Measurements from ENCODE around the gene COL27A1.

DNA sequence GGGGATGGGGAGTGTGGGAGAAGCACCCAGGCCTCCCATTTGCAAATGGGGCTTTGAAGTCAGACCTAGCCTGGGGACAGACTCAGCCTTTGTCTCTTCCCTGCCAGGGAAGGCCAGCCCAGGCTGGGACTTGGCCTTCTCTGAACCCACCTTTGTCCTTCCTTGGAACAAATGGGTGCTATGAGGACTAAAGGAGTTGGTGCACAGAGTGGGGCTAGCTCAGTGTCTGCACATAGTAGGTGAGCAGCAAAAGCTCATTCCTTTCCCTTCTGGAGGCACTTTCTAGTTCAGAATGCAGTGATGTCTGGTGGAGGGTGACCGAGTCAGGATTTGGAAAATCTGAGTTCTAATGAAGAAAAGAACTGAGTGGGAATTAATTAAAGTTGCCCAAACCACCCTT, 37.2 kb downstream of the COL27A1 start:
- TF ChIP-seq, protein P1, sequence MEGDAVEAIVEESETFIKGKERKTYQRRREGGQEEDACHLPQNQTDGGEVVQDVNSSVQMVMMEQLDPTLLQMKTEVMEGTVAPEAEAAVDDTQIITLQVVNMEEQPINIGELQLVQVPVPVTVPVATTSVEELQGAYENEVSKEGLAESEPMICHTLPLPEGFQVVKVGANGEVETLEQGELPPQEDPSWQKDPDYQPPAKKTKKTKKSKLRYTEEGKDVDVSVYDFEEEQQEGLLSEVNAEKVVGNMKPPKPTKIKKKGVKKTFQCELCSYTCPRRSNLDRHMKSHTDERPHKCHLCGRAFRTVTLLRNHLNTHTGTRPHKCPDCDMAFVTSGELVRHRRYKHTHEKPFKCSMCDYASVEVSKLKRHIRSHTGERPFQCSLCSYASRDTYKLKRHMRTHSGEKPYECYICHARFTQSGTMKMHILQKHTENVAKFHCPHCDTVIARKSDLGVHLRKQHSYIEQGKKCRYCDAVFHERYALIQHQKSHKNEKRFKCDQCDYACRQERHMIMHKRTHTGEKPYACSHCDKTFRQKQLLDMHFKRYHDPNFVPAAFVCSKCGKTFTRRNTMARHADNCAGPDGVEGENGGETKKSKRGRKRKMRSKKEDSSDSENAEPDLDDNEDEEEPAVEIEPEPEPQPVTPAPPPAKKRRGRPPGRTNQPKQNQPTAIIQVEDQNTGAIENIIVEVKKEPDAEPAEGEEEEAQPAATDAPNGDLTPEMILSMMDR (conservative IDR thresholded peaks at IDR 0.05; ENCODE audit: low read depth, low read length), result no peak
- TF ChIP-seq EZH2 (IDR thresholded peaks at IDR 0.05; ENCODE audit: borderline replicate concordance, low read depth, low read length, poor library complexity, severe bottlenecking), result no peak

Data from A673 (cell line).